BLaER1 (cell line): ENCODE results near the gene DNAJC16.
"Not testable (repeated sequence)": the region's sequence is repeated elsewhere in the genome, so short reads cannot be mapped to it uniquely, and the experiment has no call there.

ENCODE experiments used
- H3K27ac ChIP-seq: shearing (Covaris generic); formaldehyde crosslinking; 2 replicates; pipeline ENCODE4 v1.8.1; 2022
- H3K27me3 ChIP-seq: shearing (Covaris generic); formaldehyde crosslinking; 2 replicates; pipeline ENCODE4 v1.8.1; 2022
- H3K36me3 ChIP-seq: shearing (Covaris generic); formaldehyde crosslinking; 2 replicates; pipeline ENCODE4 v1.8.1; 2022
- H3K4me1 ChIP-seq: shearing (Covaris generic); formaldehyde crosslinking; 2 replicates; pipeline ENCODE4 v1.8.1; 2022
- H3K4me2 ChIP-seq: shearing (Covaris generic); formaldehyde crosslinking; 2 replicates; pipeline ENCODE4 v1.8.1; 2022
- H3K4me3 ChIP-seq: shearing (Covaris generic); formaldehyde crosslinking; 2 replicates; pipeline ENCODE4 v1.8.1; 2022
- H3K9ac ChIP-seq: shearing (Covaris generic); formaldehyde crosslinking; 2 replicates; pipeline ENCODE4 v1.8.1; 2022
- H3K9me3 ChIP-seq: shearing (Covaris generic); formaldehyde crosslinking; 2 replicates; pipeline ENCODE4 v1.8.1; 2022
- H4K20me1 ChIP-seq: shearing (Covaris generic); formaldehyde crosslinking; 2 replicates; pipeline ENCODE4 v1.8.1; 2022
- Cebpa-rat ChIP-seq: shearing (Covaris generic); IDR thresholded peaks from 2 replicates; pipeline ENCODE4 v1.8.1; 2022

DNAJC16 gene

DNA sequence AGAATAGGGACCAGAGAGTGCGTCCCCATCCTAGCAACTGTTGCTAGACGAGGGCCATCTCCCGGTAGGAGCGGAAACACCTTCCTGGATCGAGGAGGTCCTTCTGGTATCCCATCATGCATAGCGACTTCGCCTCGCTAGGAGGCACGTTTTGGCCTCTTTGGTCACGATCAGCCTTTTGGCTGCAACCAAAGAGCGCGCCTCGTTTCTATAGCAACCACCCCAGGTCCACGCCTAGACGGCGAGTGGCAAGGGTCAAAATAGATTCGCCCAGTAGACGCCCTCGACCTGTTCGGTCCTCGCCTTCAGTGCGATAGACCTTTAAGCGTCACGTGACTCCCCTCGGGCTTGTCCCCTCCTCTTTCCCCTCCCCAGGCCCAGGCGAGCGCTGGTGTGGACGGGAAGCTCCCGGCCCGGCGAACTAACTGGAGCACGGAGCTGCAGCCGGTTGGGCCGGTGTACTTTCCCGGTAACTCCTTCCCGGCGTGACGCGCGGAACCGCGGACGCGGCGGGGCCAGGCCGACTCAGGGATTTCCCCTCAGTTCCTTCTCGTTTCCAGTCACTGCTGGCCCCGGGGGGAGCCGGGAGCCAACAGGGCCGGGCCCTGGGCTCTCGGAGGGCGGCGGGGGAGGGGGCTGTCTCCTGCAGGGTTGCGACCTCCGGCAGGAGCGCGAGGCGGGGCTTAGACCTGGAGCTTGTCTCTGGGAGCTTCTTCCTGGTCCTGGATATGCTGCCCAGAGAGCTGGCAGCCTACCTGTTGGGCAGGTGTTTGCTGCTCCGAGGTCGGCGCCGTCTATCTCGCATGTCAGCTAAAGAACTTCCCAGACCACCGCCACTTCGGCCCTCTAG lies at the start of gene DNAJC16:
DNAJC16 (plus strand) TSS at position 359 of the 850 bp plus-strand sequence. CDS start 2,258 bp downstream, outside the sequence.
- no peak for TF ChIP-seq Cebpa-rat

DNA sequence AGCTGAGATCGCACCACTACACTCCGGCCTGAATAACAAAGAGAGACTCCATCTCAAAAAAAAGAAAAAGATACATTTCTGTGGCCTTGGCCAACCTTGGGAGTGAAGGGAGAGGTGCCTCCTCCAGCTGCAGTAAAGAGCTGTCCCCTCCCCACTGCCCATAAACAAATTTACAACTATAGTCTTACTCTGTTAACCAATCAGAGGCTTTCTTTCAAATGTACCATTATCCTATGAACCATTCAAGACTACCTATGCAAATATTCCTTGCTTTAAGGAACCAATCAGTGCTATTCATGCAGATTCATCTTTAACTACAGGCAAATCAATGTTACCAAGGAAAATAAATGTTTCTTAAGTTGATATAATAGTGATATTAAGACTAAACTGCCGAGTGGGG lies 49.7 kb upstream of the DNAJC16 start:
- no peaks in the 10 kb centered on the region for H3K9me3 ChIP-seq
- H3K27me3 ChIP-seq = no peaks in the 10 kb centered on the region
- H3K9ac ChIP-seq = no peak overlapping the region
- no peak overlapping the region for H3K4me2 ChIP-seq
- H4K20me1 ChIP-seq = no peaks in the 10 kb centered on the region
- no peak overlapping the region for H3K4me3 ChIP-seq
- TF ChIP-seq Cebpa-rat = no peak
- no peaks in the 10 kb centered on the region for H3K36me3 ChIP-seq
- no peak overlapping the region for H3K27ac ChIP-seq
- H3K4me1 ChIP-seq = no peaks in the 10 kb centered on the region

More for the DNA sequence above, at the start of gene DNAJC16:
- Histone ChIP-seq H3K4me1 (peaks cover 39% of the 10 kb centered on the region), H3K9me3 (no peaks in the 10 kb centered on the region), H3K27ac (peak within 1 kb of the TSS; percentile 82), H3K36me3 (peaks cover 16% of the 10 kb centered on the region; the same call in 1 of the 2 replicates), H3K4me2 (peak within 1 kb of the TSS; percentile 93), H3K9ac (peak within 1 kb of the TSS; percentile 87), H3K27me3 (no peaks in the 10 kb centered on the region), H3K4me3 (peak within 1 kb of the TSS; percentile 85), H4K20me1 (peaks cover 13% of the 10 kb centered on the region)

DNA sequence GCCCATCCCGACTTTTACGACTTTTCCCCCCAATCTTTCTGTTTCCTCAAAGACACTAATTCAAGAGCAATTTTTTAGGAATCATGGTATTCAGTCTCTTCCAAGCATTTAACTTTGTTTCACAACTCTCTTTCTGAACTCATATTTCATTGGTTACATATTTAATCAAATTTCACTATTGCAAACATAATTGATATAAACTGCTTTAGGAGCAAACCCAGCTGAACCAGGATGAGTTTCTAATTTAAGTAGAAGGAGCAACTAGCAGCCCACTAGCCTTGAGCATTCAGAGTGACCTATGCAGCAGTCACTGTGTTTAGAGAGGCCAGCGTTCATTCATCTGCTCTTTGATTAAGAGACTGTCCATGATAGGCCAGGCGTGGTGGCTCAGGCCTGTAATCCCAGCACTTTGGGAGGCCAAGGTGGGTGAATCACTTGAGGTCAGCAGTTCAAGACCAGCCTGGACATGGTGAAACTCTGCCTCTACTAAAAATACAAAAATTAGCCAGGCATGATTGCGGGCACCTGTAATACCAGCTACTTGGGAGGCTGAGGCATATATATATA lies 48.9 kb upstream of the DNAJC16 start:
- TF ChIP-seq Cebpa-rat = no peak
- no peak overlapping the region for H3K4me2 ChIP-seq
- no peaks in the 10 kb centered on the region for H3K36me3 ChIP-seq
- no peaks in the 10 kb centered on the region for H3K4me1 ChIP-seq
- no peak overlapping the region for H3K27ac ChIP-seq
- no peaks in the 10 kb centered on the region for H3K27me3 ChIP-seq
- H3K4me3 ChIP-seq = no peak overlapping the region
- H3K9me3 ChIP-seq = no peaks in the 10 kb centered on the region
- no peak overlapping the region for H3K9ac ChIP-seq
- H4K20me1 ChIP-seq = no peaks in the 10 kb centered on the region

- TF ChIP-seq Cebpa-rat = peak; percentile 53; the same call in 1 of the 2 replicates
- H3K9ac ChIP-seq = no peak overlapping the region
- no peak overlapping the region for H3K27ac ChIP-seq
- H3K27me3 ChIP-seq = no peaks in the 10 kb centered on the region
- H3K9me3 ChIP-seq = no peaks in the 10 kb centered on the region
- H3K4me1 ChIP-seq = no peaks in the 10 kb centered on the region
- no peak overlapping the region for H3K4me2 ChIP-seq
- H4K20me1 ChIP-seq = no peaks in the 10 kb centered on the region
- H3K36me3 ChIP-seq = no peaks in the 10 kb centered on the region
- no peak overlapping the region for H3K4me3 ChIP-seq
Measured at GRCh38 chr1:15479654-15480347, 46.8 kb upstream of the DNAJC16 start.

DNA sequence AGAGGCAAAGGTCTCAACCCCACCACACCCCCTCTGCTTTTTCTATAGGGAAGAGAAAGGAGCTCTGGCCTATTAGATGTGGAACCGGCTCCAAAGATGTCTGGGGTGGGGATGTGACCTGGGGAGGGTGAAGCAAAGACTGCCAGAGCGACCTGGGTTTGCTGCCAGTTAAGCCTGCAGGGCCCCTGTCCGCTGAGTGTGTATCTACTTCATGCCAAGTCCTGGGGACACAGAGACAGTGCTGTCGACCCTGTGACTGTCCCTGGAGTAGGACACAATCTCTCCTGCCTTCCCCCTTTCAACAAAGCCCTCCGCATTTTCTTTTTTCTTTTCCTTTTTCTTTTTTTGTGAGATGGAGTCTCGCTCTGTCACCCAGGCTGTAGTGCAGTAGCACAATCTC lies 44.2 kb upstream of the DNAJC16 start:
- not testable (repeated sequence) for H3K4me1 ChIP-seq, H3K27me3 ChIP-seq, H3K4me2 ChIP-seq, H4K20me1 ChIP-seq, H3K27ac ChIP-seq, H3K4me3 ChIP-seq, H3K9ac ChIP-seq, H3K9me3 ChIP-seq
- peaks cover 17% of the 10 kb centered on the region; the same call in 1 of the 2 replicates for H3K36me3 ChIP-seq

GRCh38 chr1:15482983-15483543 lies 43.6 kb upstream of the DNAJC16 start:
- not testable (repeated sequence) for H3K4me3 ChIP-seq, H3K4me1 ChIP-seq

GRCh38 chr1:15483971-15484370 lies 42.7 kb upstream of the DNAJC16 start:
- no peak overlapping the region for H3K9ac ChIP-seq
- H3K9me3 ChIP-seq = no peaks in the 10 kb centered on the region
- no peak overlapping the region for H3K4me3 ChIP-seq
- H3K27me3 ChIP-seq = no peaks in the 10 kb centered on the region
- no peaks in the 10 kb centered on the region for H4K20me1 ChIP-seq
- no peak overlapping the region for H3K27ac ChIP-seq
- no peak overlapping the region for H3K4me2 ChIP-seq
- peaks cover 17% of the 10 kb centered on the region; the same call in 1 of the 2 replicates for H3K36me3 ChIP-seq
- TF ChIP-seq Cebpa-rat = no peak
- no peaks in the 10 kb centered on the region for H3K4me1 ChIP-seq

More at GRCh38 chr1:15482983-15483543, 43.6 kb upstream of the DNAJC16 start:
- not testable (repeated sequence) for H3K27me3 ChIP-seq, H3K4me2 ChIP-seq, H3K9ac ChIP-seq, H3K27ac ChIP-seq, H3K9me3 ChIP-seq, H4K20me1 ChIP-seq
- peaks cover 17% of the 10 kb centered on the region; the same call in 1 of the 2 replicates for H3K36me3 ChIP-seq

DNA sequence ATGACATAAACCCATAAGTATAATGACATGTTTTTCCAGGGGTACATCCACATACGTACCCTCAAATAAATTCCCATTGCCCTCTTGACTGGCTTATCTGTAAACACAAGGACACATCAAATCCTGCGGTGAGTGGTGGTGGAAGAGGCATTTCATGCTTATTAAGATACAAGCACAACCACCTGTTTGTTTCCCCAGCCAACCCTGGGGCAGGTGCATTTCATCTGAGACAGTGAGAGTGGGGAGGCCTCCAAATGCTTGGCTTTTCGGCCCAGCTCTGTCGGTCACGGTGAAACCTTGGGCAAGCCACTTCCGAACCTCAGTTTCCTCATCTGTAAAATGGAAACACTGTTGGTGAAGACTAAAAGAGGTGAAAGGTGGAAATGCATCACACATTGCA lies 42.2 kb upstream of the DNAJC16 start:
- H3K4me3 ChIP-seq, H3K27me3 ChIP-seq, H3K4me2 ChIP-seq, H4K20me1 ChIP-seq, H3K9ac ChIP-seq, H3K4me1 ChIP-seq, H3K27ac ChIP-seq, H3K9me3 ChIP-seq: not testable (repeated sequence)
- H3K36me3 ChIP-seq = peaks cover 17% of the 10 kb centered on the region; the same call in 1 of the 2 replicates

GRCh38 chr1:15485636-15486035 lies 41.0 kb upstream of the DNAJC16 start:
- Histone ChIP-seq H3K4me1 (peaks cover 1% of the 10 kb centered on the region), H4K20me1 (no peaks in the 10 kb centered on the region), H3K4me3 (no peak overlapping the region), H3K36me3 (peaks cover 17% of the 10 kb centered on the region; the same call in 1 of the 2 replicates), H3K4me2 (no peak overlapping the region), H3K27me3 (no peaks in the 10 kb centered on the region), H3K9me3 (no peaks in the 10 kb centered on the region), H3K9ac (no peak overlapping the region), H3K27ac (no peak overlapping the region)
- TF ChIP-seq Cebpa-rat = no peak

GRCh38 chr1:15486844-15487610 lies 39.6 kb upstream of the DNAJC16 start:
- H3K27me3 ChIP-seq, H3K9me3 ChIP-seq, H3K4me2 ChIP-seq, H3K9ac ChIP-seq, H3K4me3 ChIP-seq, H3K27ac ChIP-seq, H4K20me1 ChIP-seq: not testable (repeated sequence)
- peaks cover 25% of the 10 kb centered on the region; the same call in 1 of the 2 replicates for H3K36me3 ChIP-seq
- peaks cover 11% of the 10 kb centered on the region for H3K4me1 ChIP-seq
